Measurements from ENCODE around the gene HRH2.

- no peak for TF ChIP-seq CTCF (IDR thresholded peaks at IDR 0.05)
- no peak for TF ChIP-seq POLR2A (IDR thresholded peaks at IDR 0.05)
These were observed 52.5 kb downstream of the HRH2 start for GRCh38 chr5:175710326-175710725.

Data from lower leg skin (tissue), 3 donors.